Uterus (tissue), 4 donors: Measurements from ENCODE around the gene ICAM2. TPM values are rescaled to one million over a fixed set of nuclear protein-coding genes. Genes with fewer than 3 reads are reported as not detected.

ENCODE experiments used
- DNase-seq, 2 donors: peaks; one replicate each; pipeline ENCODE4 v3.0.0-alpha.2; 2019 to 2020
- H3K27ac ChIP-seq, 2 donors: fragments of 200-600 bp; sonication (generic); 1 replicate in 1 of 2; 2 replicates in 1 of 2; pipeline ENCODE4 v1.5.1; 2016 to 2018
- H3K27me3 ChIP-seq, 2 donors: fragments of 200-600 bp; sonication (generic); one replicate each; pipeline ENCODE4 v1.5.1; 2018 to 2019; ENCODE audit warnings: control low read depth in 1 of 2
- H3K36me3 ChIP-seq, 2 donors: fragments of 200-600 bp; sonication (generic); one replicate each; pipeline ENCODE4 v1.5.1; 2019; ENCODE audit warnings: control low read depth in 1 of 2
- H3K4me1 ChIP-seq, 2 donors: fragments of 200-600 bp; sonication (generic); one replicate each; pipeline ENCODE4 v1.5.1; 2018 to 2019; ENCODE audit warnings: control low read depth in 1 of 2
- H3K4me3 ChIP-seq, 2 donors: fragments of 200-600 bp; sonication (generic); 1 replicate in 1 of 2; 2 replicates in 1 of 2; pipeline ENCODE4 v1.5.1; 2018 to 2019; ENCODE audit warnings: mild to moderate bottlenecking in 1 of 2
- H3K9me3 ChIP-seq, 2 donors: fragments of 200-600 bp; sonication (generic); one replicate each; pipeline ENCODE4 v1.5.1; 2019; ENCODE audit warnings: control low read depth in 1 of 2
- POLR2A ChIP-seq, 2 donors: fragments of 450-650 bp; IDR thresholded peaks; one replicate each; pipeline ENCODE4 v1.6.1; 2016; ENCODE audit warnings: antibody characterized with exemption in 2 of 2, mild to moderate bottlenecking in 1 of 2, moderate library complexity in 1 of 2
- intact Hi-C: fragments of 100-400 bp; cut with DNase I; formaldehyde crosslinking; loops from one replicate; pipeline ENCODE4 v1.15.1; 2023; ENCODE audit warnings: low total_unique reads
- total RNA-seq, 4 donors: library from RNA; depleted of rRNA in 3 of 4; stranded (reverse); fragments of >200 nt in 3 of 4; gene quantifications; one replicate each; pipeline versions ENCODE4 v1.1.0 to v1.2.4, GENCODE V29; 2014 to 2023
- TF ChIP-seq, protein P1 (sequence below), 4 experiments: fragments of 200-600 bp in 2 of 4; fragments of 450-650 bp in 2 of 4; sonication (generic) in 2 of 4; IDR thresholded peaks; one replicate each; pipeline ENCODE4 v1.5.1; 2016 to 2019; ENCODE audit warnings: antibody characterized with exemption in 4 of 4, mild to moderate bottlenecking in 2 of 4, moderate library complexity in 1 of 4
- donor health status: DM: yes; HTN: yes; CAD: no.

Gene ICAM2
- total RNA-seq = 100 to 1,000 TPM in 1 of 4 donors, 10 to 100 TPM in 3; 20.6 to 108 (median 42.4) TPM

GRCh38 chr17:64020056-64020766 is at the start of gene ICAM2:
Gene ICAM2, minus strand, starts transcription at chr17:64020633. Its CDS starts 13,942 bp downstream, at chr17:64006691.
- Histone ChIP-seq H3K27me3 (no peaks in the 10 kb centered on the region), H3K4me1 (no peaks in the 10 kb centered on the region), H3K9me3 (no peaks in the 10 kb centered on the region), H3K36me3 (no peaks in the 10 kb centered on the region), H3K4me3 (peak within 1 kb of the TSS; percentile 19 to 30), H3K27ac (peak within 1 kb of the TSS; percentile 49 to 73)
- TF ChIP-seq, protein P1, sequence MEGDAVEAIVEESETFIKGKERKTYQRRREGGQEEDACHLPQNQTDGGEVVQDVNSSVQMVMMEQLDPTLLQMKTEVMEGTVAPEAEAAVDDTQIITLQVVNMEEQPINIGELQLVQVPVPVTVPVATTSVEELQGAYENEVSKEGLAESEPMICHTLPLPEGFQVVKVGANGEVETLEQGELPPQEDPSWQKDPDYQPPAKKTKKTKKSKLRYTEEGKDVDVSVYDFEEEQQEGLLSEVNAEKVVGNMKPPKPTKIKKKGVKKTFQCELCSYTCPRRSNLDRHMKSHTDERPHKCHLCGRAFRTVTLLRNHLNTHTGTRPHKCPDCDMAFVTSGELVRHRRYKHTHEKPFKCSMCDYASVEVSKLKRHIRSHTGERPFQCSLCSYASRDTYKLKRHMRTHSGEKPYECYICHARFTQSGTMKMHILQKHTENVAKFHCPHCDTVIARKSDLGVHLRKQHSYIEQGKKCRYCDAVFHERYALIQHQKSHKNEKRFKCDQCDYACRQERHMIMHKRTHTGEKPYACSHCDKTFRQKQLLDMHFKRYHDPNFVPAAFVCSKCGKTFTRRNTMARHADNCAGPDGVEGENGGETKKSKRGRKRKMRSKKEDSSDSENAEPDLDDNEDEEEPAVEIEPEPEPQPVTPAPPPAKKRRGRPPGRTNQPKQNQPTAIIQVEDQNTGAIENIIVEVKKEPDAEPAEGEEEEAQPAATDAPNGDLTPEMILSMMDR (IDR thresholded peaks at IDR 0.05) = no peak
- TF ChIP-seq POLR2A (IDR thresholded peaks at IDR 0.05) = peak; percentile 32 to 33
- intact Hi-C loops = no loop called here
- peak; percentile 33 to 67 for DNase-seq

GRCh38 chr17:64070213-64070612 is 49.8 kb upstream of the ICAM2 start:
- H3K36me3 ChIP-seq = no peaks in the 10 kb centered on the region
- H3K4me3 ChIP-seq = no peak overlapping the region
- TF ChIP-seq, protein P1 (IDR thresholded peaks at IDR 0.05) = no peak
- no peak for TF ChIP-seq POLR2A (IDR thresholded peaks at IDR 0.05)
- DNase-seq = no peak
- intact Hi-C loops = no loop called here
- no peaks in the 10 kb centered on the region for H3K4me1 ChIP-seq
- H3K9me3 ChIP-seq = peaks cover 0 to 4% of the 10 kb centered on the region in 2 donors
- no peak overlapping the region for H3K27ac ChIP-seq
- H3K27me3 ChIP-seq = no peaks in the 10 kb centered on the region

DNA sequence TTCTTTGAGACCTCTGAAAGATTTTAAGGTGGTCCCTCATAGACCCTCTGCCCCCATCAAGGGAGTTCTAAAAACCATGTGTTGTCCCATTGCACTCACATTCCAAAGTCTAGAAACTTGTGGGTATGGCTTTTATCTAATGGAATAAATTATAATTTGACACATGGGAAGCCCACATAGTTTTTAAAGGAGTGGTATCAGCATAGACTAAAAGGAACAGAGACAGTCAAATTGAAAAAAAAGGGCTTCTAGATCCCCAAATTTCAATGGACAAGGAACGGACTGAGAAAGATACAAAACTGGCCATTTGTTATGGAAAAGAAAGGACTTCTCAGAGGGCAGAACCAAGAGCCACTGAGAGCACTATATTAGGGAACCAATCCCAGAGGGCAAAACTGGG is 48.7 kb upstream of the ICAM2 start:
- Histone ChIP-seq H3K4me1 (no peaks in the 10 kb centered on the region), H3K36me3 (no peaks in the 10 kb centered on the region), H3K27me3 (no peaks in the 10 kb centered on the region), H3K4me3 (no peak overlapping the region), H3K9me3 (peaks cover 0 to 4% of the 10 kb centered on the region in 2 donors), H3K27ac (no peak overlapping the region)
- TF ChIP-seq, protein P1 (IDR thresholded peaks at IDR 0.05) = no peak
- no peak for DNase-seq
- intact Hi-C loops = loop anchor here (10.0 kb wide), 1 partner anchor 66 kb away; the partner anchor contains the start of gene ERN1

DNA sequence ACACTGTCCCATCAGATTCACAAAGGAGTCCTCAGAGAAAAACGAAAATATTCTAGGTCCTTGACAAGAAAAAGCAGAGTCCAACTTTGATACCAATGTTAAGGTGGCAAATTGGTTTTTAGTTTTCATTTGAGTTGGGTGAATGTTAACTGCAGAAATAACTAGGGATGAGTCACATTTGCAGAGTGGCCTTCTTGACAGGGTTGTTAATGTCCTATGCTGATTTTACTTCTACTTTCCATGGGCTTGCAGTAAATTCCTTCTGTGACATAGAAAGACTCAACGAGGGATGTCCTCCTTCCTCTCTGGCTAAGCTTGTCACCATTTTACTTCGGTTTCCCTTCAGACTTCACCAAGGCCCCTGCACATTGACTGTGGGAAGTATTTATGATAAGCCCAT is 47.2 kb upstream of the ICAM2 start:
- no peak for TF ChIP-seq POLR2A (IDR thresholded peaks at IDR 0.05)
- TF ChIP-seq, protein P1 (IDR thresholded peaks at IDR 0.05) = no peak
- intact Hi-C loops = loop anchor here (10.0 kb wide), 1 partner anchor 67 kb away; the partner anchor contains the start of gene ERN1
- Histone ChIP-seq H3K27me3 (no peaks in the 10 kb centered on the region), H3K4me1 (no peaks in the 10 kb centered on the region), H3K9me3 (peaks cover 0 to 4% of the 10 kb centered on the region in 2 donors), H3K36me3 (no peaks in the 10 kb centered on the region), H3K4me3 (no peak overlapping the region), H3K27ac (no peak overlapping the region)
- no peak for DNase-seq

DNA sequence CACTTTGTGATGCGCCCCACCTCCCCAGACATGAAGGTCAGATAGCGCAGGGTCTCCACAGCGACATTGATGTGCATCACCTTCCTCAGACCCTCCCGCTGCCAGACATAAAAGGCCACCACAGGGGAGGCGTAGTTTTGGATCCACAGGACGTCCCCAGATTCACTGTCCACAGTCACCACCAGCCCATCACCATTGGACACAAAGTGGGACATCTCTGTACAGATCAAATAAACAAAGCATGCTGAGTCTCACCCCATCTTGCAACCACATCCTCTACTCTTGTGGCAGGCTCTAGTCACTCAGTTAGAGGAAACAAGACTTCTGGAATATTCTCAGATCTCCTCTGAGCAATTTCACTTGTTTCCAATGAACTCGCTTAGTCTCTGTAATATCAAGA is 46.3 kb upstream of the ICAM2 start:
- TF ChIP-seq, protein P1 (IDR thresholded peaks at IDR 0.05) = no peak
- TF ChIP-seq POLR2A (IDR thresholded peaks at IDR 0.05) = no peak

More for the DNA sequence above, 46.3 kb upstream of the ICAM2 start:
- DNase-seq = no peak
- no peaks in the 10 kb centered on the region for H3K36me3 ChIP-seq
- H3K4me1 ChIP-seq = no peaks in the 10 kb centered on the region
- H3K27me3 ChIP-seq = no peaks in the 10 kb centered on the region
- peaks cover 0 to 4% of the 10 kb centered on the region in 2 donors for H3K9me3 ChIP-seq
- H3K27ac ChIP-seq = no peak overlapping the region
- no peak overlapping the region for H3K4me3 ChIP-seq
- intact Hi-C loops = loop anchor here (10.0 kb wide), 1 partner anchor 68 kb away; the partner anchor contains the start of gene ERN1
